H1 (cell line): ENCODE results near the gene MAPRE3. TPM values are rescaled to one million over a fixed set of nuclear protein-coding genes. Genes with fewer than 3 reads are reported as not detected.

ENCODE experiments used
- JUND ChIP-seq: IDR thresholded peaks from 2 replicates; pipeline ENCODE4 v1.6.1; 2011; ENCODE audit warnings: mild to moderate bottlenecking, improper control_type of control experiment, low read length
- polyA plus RNA-seq, 7 experiments: library from polyadenylated mRNA; depleted of rRNA in 3 of 7; stranded (reverse) in 5 of 7; unstranded in 2 of 7; fragments of >200 nt in 5 of 7; fragments of 200-250 nt in 2 of 7; gene quantifications; 1 replicate in 5 of 7; 2 replicates in 1 of 7; 4 replicates in 1 of 7; pipeline versions ENCODE4 v1.2.1 to v1.2.3, GENCODE V29; 2011 to 2013; ENCODE audit warnings: missing spikeins in 2 of 7, mixed read lengths in 2 of 7
- total RNA-seq: library from RNA; stranded (reverse); fragmentation: NEBNext Ultra II Directional; extraction: Animal tissue kit (Norgen Biotek cat#: 25700); gene quantifications from 2 replicates; pipeline ENCODE4 v1.2.1, GENCODE V29; 2021

MAPRE3 gene
- total and polyA plus RNA-seq, 2 of the 8 experiments (the other 6 are each of a cell fraction or from before 2014, with no cell fraction given), result 4.9 to 6.6 TPM

- no peak for TF ChIP-seq JUND
These were observed 43.2 kb upstream of the MAPRE3 start (continued) for GRCh38 chr2:26927221-26927620.
